KMS-11 (cell line): ENCODE measurements around the gene TOX2.

Experiments
- H2AFZ ChIP-seq: fragments of 200-600 bp; sonication (generic); 2 replicates; pipeline ENCODE4 v1.6.1; 2016; ENCODE audit warnings: antibody characterized with exemption, mixed run types, low read depth
- H3K27ac ChIP-seq: fragments of 200-600 bp; sonication (generic); 2 replicates; pipeline ENCODE4 v1.6.1; 2016; ENCODE audit warnings: mild to moderate bottlenecking, mixed run types
- H3K27me3 ChIP-seq: fragments of 200-600 bp; sonication (generic); 2 replicates; pipeline ENCODE4 v1.6.1; 2017; ENCODE audit warnings: mild to moderate bottlenecking, low read depth, mixed run types, moderate library complexity; ENCODE audit not compliant: insufficient read depth
- H3K36me3 ChIP-seq: fragments of 200-600 bp; sonication (generic); 2 replicates; pipeline ENCODE4 v1.6.1; 2017; ENCODE audit warnings: mild to moderate bottlenecking, mixed run types; ENCODE audit not compliant: insufficient read depth
- H3K4me1 ChIP-seq: fragments of 200-600 bp; sonication (generic); 2 replicates; pipeline ENCODE4 v1.6.1; 2016; ENCODE audit warnings: mild to moderate bottlenecking, low read depth, mixed run types; ENCODE audit not compliant: poor library complexity, severe bottlenecking
- H3K4me2 ChIP-seq: fragments of 200-600 bp; sonication (generic); 2 replicates; pipeline ENCODE4 v1.7.0; 2016; ENCODE audit warnings: mild to moderate bottlenecking, mixed run types
- H3K4me3 ChIP-seq: fragments of 200-600 bp; sonication (generic); IDR thresholded peaks from 2 replicates; pipeline ENCODE4 v1.6.1; 2017; ENCODE audit warnings: low read depth, low read length, mixed read lengths; ENCODE audit not compliant: insufficient read depth
- H3K79me2 ChIP-seq: fragments of 200-600 bp; sonication (generic); 2 replicates; pipeline ENCODE4 v1.6.1; 2016; ENCODE audit warnings: low read depth, mixed run types; ENCODE audit not compliant: insufficient read depth
- H3K9ac ChIP-seq: fragments of 200-600 bp; sonication (generic); 2 replicates; pipeline ENCODE4 v1.6.1; 2016; ENCODE audit warnings: mild to moderate bottlenecking, mixed run types
- H4K20me1 ChIP-seq: fragments of 200-600 bp; sonication (generic); 2 replicates; pipeline ENCODE4 v1.6.1; 2016; ENCODE audit warnings: mild to moderate bottlenecking, mixed run types; ENCODE audit not compliant: insufficient read depth
- TF ChIP-seq, protein P1 (sequence below): fragments of 200-600 bp; sonication (generic); conservative IDR thresholded peaks from 2 replicates; pipeline ENCODE4 v1.6.1; 2017; ENCODE audit warnings: low read depth, mild to moderate bottlenecking, antibody characterized with exemption, low read length, moderate library complexity, mixed read lengths

TOX2 gene

DNA sequence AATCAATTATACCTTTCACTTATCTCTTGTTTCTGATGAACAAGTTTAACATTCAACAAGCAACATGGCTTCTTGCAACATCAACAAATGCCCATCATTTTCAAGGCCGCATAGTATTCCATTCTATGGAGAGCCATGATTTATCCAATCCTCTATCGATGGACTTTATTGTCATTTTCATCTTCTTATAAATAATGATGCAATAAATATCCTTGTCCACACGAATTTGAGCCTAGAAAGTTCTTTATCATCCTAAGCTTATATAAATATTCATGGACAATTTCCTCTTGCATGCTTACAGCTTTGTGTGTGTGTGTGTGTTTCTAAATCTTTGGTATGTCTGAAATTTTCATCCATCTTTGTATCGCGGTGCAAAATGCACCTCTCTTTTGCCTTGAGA lies 29.1 kb downstream of the TOX2 start:
- Histone ChIP-seq H3K4me3 (no peak overlapping the region), H3K27ac (peak overlapping the region; percentile 95), H3K4me2 (peak overlapping the region; percentile 64), H3K27me3 (no peaks in the 10 kb centered on the region), H3K79me2 (peaks cover 97% of the 10 kb centered on the region), H3K36me3 (no peaks in the 10 kb centered on the region), H2AFZ (no peak overlapping the region), H3K4me1 (peaks cover 100% of the 10 kb centered on the region), H4K20me1 (no peaks in the 10 kb centered on the region), H3K9ac (no peak overlapping the region; the same call in 1 of the 2 replicates)
- TF ChIP-seq, protein P1, sequence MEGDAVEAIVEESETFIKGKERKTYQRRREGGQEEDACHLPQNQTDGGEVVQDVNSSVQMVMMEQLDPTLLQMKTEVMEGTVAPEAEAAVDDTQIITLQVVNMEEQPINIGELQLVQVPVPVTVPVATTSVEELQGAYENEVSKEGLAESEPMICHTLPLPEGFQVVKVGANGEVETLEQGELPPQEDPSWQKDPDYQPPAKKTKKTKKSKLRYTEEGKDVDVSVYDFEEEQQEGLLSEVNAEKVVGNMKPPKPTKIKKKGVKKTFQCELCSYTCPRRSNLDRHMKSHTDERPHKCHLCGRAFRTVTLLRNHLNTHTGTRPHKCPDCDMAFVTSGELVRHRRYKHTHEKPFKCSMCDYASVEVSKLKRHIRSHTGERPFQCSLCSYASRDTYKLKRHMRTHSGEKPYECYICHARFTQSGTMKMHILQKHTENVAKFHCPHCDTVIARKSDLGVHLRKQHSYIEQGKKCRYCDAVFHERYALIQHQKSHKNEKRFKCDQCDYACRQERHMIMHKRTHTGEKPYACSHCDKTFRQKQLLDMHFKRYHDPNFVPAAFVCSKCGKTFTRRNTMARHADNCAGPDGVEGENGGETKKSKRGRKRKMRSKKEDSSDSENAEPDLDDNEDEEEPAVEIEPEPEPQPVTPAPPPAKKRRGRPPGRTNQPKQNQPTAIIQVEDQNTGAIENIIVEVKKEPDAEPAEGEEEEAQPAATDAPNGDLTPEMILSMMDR = no peak

DNA sequence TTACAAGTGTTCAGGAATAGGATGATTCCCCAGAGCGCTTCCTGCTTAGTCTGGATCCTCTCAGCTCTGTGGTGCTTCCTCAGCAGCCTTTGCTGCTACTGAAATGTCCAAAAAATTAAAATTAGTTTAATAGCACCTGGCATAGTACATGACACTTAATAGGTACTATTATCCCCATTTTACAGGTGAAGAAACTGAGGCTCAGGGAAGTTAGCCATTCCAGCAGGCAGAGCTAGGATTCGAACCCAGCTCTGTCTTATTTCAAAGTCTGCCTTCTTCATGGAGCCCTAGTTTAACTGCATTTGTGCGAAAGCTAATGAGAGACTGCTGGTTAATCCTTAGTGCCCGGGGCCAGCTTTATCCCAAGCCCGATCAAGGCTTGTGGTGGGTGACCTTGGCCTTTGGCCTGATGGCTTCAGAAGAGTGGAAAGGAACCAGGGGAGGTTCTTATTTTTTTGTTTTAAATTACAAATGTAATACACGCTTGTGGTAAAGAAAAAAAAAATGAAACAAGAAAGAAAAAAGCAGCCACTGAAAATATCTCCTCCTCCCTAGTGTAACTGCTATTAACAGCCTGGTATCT lies 30.1 kb downstream of the TOX2 start:
- TF ChIP-seq, protein P1 = no peak
- Histone ChIP-seq H3K9ac (no peak overlapping the region), H3K79me2 (peaks cover 87% of the 10 kb centered on the region), H3K27me3 (no peaks in the 10 kb centered on the region), H4K20me1 (no peaks in the 10 kb centered on the region), H3K4me2 (peak overlapping the region; percentile 2; the same call in 1 of the 2 replicates), H2AFZ (no peak overlapping the region), H3K4me1 (peaks cover 100% of the 10 kb centered on the region), H3K27ac (no peak overlapping the region; the same call in 1 of the 2 replicates), H3K36me3 (no peaks in the 10 kb centered on the region), H3K4me3 (no peak overlapping the region)

DNA sequence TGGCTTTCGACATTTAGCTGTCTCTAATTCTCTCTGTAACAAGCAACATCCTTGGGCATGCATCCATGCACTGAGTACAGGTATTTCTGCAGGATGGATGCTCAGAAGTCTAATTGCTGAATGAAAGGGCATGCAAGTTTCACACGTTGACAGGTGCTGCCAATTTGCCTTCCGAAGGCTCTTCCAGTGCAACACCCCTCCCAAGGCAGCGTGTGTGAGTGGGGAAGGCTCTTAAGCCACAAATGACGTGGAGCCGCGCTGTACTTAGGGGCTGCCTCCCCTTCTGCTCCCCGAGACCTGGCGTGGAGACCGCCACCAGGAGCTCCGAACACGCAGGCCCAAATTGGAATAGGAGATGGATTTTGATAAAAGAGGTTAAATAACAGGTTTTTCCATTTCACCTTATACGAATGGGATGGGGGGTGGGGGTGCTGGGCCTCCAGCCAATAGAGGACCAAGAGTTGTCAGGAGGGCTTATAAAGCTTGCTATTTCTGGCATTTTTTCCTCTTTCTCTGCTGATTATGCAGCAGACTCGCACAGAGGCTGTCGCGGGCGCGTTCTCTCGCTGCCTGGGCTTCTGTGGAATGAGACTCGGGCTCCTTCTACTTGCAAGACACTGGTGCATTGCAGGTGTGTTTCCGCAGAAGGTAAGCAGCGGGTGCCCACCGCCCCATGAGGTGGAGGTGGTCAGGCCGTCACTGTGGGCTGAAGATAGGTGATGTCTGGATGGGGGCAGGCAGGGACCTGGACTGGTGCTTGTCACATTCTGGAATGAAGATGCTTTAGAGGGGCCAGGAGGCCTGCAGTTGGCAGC lies 30.9 kb downstream of the TOX2 start:
- no peaks in the 10 kb centered on the region for H3K36me3 ChIP-seq
- H3K4me3 ChIP-seq = no peak overlapping the region
- no peaks in the 10 kb centered on the region for H3K27me3 ChIP-seq
- H3K27ac ChIP-seq = no peak overlapping the region
- peak overlapping the region; percentile 2; the same call in 1 of the 2 replicates for H3K4me2 ChIP-seq
- TF ChIP-seq, protein P1 = no peak
- no peak overlapping the region for H2AFZ ChIP-seq
- no peaks in the 10 kb centered on the region for H4K20me1 ChIP-seq
- H3K9ac ChIP-seq = no peak overlapping the region
- H3K4me1 ChIP-seq = peaks cover 100% of the 10 kb centered on the region
- peaks cover 79% of the 10 kb centered on the region for H3K79me2 ChIP-seq

DNA sequence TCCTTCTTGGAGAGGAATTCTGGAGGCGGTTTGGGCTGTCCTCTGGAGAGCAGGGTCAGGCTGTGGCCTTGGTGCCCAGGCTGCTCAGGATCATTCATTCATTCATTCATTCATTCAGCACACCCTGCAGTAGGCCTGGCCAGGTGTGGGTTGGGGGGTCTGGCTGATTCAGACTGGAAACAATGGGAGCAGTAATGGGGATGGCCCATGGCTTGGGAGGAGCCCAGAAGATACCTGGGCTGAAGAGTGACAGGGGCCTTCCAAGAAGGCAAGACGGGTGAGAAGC lies 31.5 kb downstream of the TOX2 start:
- Histone ChIP-seq H4K20me1 (no peaks in the 10 kb centered on the region), H2AFZ (no peak overlapping the region), H3K4me2 (no peak overlapping the region; the same call in 1 of the 2 replicates), H3K4me1 (peaks cover 100% of the 10 kb centered on the region), H3K79me2 (peaks cover 78% of the 10 kb centered on the region), H3K27me3 (no peaks in the 10 kb centered on the region), H3K4me3 (no peak overlapping the region), H3K27ac (no peak overlapping the region), H3K9ac (no peak overlapping the region), H3K36me3 (no peaks in the 10 kb centered on the region)
- TF ChIP-seq, protein P1 = no peak
